K562 treated with DMSO at 1 percent for 48 hours (cell line): Measurements from ENCODE around the gene THSD8. TPM values are rescaled to one million over a fixed set of nuclear protein-coding genes. Genes with fewer than 3 reads are reported as not detected.

Experiments used
- total RNA-seq: library from RNA; unstranded; fragments of 300-600 nt; gene quantifications from 2 replicates; pipeline ENCODE4 v1.2.3, GENCODE V29; 2022; ENCODE audit warnings: low replicate concordance; ENCODE audit errors: extremely low read depth

The THSD8 gene
- not detected in 2 replicates for total RNA-seq

GRCh38 chr19:12801466-12802266 lies at the start of gene THSD8, which contains the start of gene PRDX2:
TSS of gene THSD8 (plus strand) at chr19:12802069. CDS start at chr19:12802072, 3 bp downstream.
TSS of gene PRDX2 (minus strand) at chr19:12801800. CDS start at chr19:12801261, 539 bp downstream.

GRCh38 chr19:12774588-12775555 lies 27.0 kb upstream of the THSD8 start, which contains the start of gene HOOK2:
TSS of gene HOOK2 (minus strand) at chr19:12775552. CDS start at chr19:12775449, 103 bp downstream.

GRCh38 chr19:12791345-12792050 lies 10.4 kb upstream of the THSD8 start, which contains the start of gene JUNB:
TSS of gene JUNB (plus strand) at chr19:12791486. CDS start at chr19:12791772, 286 bp downstream.

GRCh38 chr19:12806242-12807081 lies 4.6 kb downstream of the THSD8 start, which contains the start of gene RNASEH2A:
TSS of gene RNASEH2A (plus strand) at chr19:12806584. CDS start at chr19:12806674, 90 bp downstream.

GRCh38 chr19:12834566-12834943 lies 32.7 kb downstream of the THSD8 start, which contains the start of gene RTBDN:
TSS of gene RTBDN (minus strand) at chr19:12834579. CDS start at chr19:12829979, 4,600 bp downstream.

GRCh38 chr19:12838182-12838885 lies 36.5 kb downstream of the THSD8 start, which contains the start of gene MAST1:
TSS of gene MAST1 (plus strand) at chr19:12838515. CDS start at chr19:12838573, 58 bp downstream.

Other genes with a start within 250 kb of the THSD8 start
- not detected in 2 replicates for gene ZNF490, start 191.3 kb upstream of the THSD8 start, total RNA-seq
- gene ZNF791, start 191.1 kb upstream of the THSD8 start, total RNA-seq, result not detected in 2 replicates
- gene MAN2B1, start 135.3 kb upstream of the THSD8 start, total RNA-seq, result not detected in 2 replicates
- not detected in 2 replicates for gene WDR83, start 135.3 kb upstream of the THSD8 start, total RNA-seq
- not detected in 2 replicates for gene DHPS, start 120.2 kb upstream of the THSD8 start, total RNA-seq
- gene GNG14, start 114.1 kb upstream of the THSD8 start, total RNA-seq, result not detected in 2 replicates
- not detected in 2 replicates for gene FBXW9, start 105.4 kb upstream of the THSD8 start, total RNA-seq
- 258 TPM in 1 of 2 replicates, not detected in the other for gene TNPO2, start 78.1 kb upstream of the THSD8 start, total RNA-seq
- not detected in 2 replicates for gene TRIR, start 67.4 kb upstream of the THSD8 start, total RNA-seq
- not detected in 2 replicates for gene GET3, start 64.6 kb upstream of the THSD8 start, total RNA-seq
- gene BEST2, start 50.3 kb upstream of the THSD8 start, total RNA-seq, result not detected in 2 replicates
- gene HOOK2, start 26.5 kb upstream of the THSD8 start, total RNA-seq, result not detected in 2 replicates
- not detected in 2 replicates for gene JUNB, start 10.6 kb upstream of the THSD8 start, total RNA-seq
- gene PRDX2, start 269 bp upstream of the THSD8 start, total RNA-seq, result 1,339 TPM in 1 of 2 replicates, not detected in the other
- not detected in 2 replicates for gene RNASEH2A, start 4.5 kb downstream of the THSD8 start, total RNA-seq
- not detected in 2 replicates for gene RTBDN, start 32.5 kb downstream of the THSD8 start, total RNA-seq
- not detected in 2 replicates for gene MAST1, start 36.4 kb downstream of the THSD8 start, total RNA-seq
- gene DNASE2, start 79.4 kb downstream of the THSD8 start, total RNA-seq, result not detected in 2 replicates
- not detected in 2 replicates for gene KLF1, start 85.1 kb downstream of the THSD8 start, total RNA-seq
- gene GCDH, start 89.1 kb downstream of the THSD8 start, total RNA-seq, result not detected in 2 replicates
- gene SYCE2, start 117.2 kb downstream of the THSD8 start, total RNA-seq, result not detected in 2 replicates
- 986 TPM in 1 of 2 replicates, not detected in the other for gene FARSA, start 131.6 kb downstream of the THSD8 start, total RNA-seq
- 227 and 730 TPM in 2 replicates for gene CALR, start 136.5 kb downstream of the THSD8 start, total RNA-seq
- not detected in 2 replicates for gene RAD23A, start 143.8 kb downstream of the THSD8 start, total RNA-seq
- gene GADD45GIP1, start 155.2 kb downstream of the THSD8 start, total RNA-seq, result not detected in 2 replicates
- not detected in 2 replicates for gene DAND5, start 167.5 kb downstream of the THSD8 start, total RNA-seq
- not detected in 2 replicates for gene NFIX, start 193.4 kb downstream of the THSD8 start, total RNA-seq